Activated naive CD4-positive, alpha-beta T cell treated with anti-CD3 and anti-CD28 coated beads, Interleukin-2, amount 10 ng/mL, durations not matched to agents 7 days and 5 days (primary cell): ENCODE data around the gene MT1E.

Experiments
- CTCF ChIA-PET: fragments of 350-600 bp; sonication (Branson Sonifier 250); formaldehyde crosslinking; loops from one replicate; lab custom pipeline; 2021; ENCODE audit warnings: antibody characterized with exemption; lab: Charles Lee
- DNase-seq: peaks from one replicate; pipeline ENCODE4 v3.0.0-alpha.2; 2020
- H3K27ac Mint-ChIP-seq: one replicate; pipeline ENCODE4 v1.8.0; 2021; ENCODE audit warnings: mild to moderate bottlenecking, moderate library complexity, mixed read lengths
- H3K27me3 Mint-ChIP-seq: one replicate; pipeline ENCODE4 v1.8.0; 2021; ENCODE audit warnings: mild to moderate bottlenecking, mixed read lengths
- H3K36me3 Mint-ChIP-seq: one replicate; pipeline ENCODE4 v1.8.0; 2021; ENCODE audit warnings: mixed read lengths
- H3K4me1 Mint-ChIP-seq: one replicate; pipeline ENCODE4 v1.8.0; 2021; ENCODE audit warnings: mixed read lengths
- H3K4me3 Mint-ChIP-seq: one replicate; pipeline ENCODE4 v1.8.0; 2021; ENCODE audit warnings: mild to moderate bottlenecking, moderate library complexity, mixed read lengths
- H3K9me3 Mint-ChIP-seq: one replicate; pipeline ENCODE4 v1.8.0; 2021; ENCODE audit warnings: mixed read lengths

MT1E gene

DNA sequence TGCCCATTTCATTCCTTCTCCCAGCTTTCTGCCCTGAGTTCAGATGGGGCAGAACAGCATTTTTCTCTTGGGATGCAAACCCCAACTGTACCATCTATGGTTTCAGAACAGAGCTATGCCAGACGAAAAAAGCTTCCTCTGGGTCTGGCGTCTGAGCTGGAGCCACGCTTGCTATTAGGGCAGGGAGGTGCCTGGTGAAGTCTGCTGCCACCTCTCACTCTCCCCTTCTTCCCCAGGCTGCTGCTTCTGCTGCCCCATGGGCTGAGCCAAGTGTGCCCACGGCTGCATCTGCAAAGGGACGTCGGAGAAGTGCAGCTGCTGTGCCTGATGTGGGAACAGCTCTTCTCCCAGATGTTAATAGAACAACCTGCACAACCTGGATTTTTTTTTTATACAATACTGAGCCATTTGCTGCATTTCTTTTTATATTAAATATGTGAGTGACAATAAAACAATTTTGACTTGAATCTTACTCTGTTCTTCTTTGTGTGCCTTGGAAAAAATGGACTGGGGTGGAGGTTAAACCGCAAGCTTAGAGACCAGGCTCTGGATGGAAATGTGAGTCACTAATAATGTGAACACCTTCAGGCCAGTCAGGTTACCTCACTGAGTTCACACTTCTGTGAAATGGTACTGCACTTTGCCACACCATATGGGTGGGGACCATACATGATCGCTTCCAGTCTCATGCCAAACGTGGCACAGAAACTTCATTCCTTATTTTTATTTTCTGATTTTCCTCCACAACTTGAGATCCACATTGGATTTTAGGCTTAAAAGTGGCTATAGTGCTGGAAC, 11.2 kb downstream of the MT1E start:
- Mint-ChIP-seq H3K27me3 (peaks cover 95% of the 10 kb centered on the region), H3K4me1 (peaks cover 38% of the 10 kb centered on the region), H3K36me3 (no peaks in the 10 kb centered on the region), H3K27ac (peak overlapping the region; percentile 7), H3K9me3 (no peaks in the 10 kb centered on the region), H3K4me3 (no peak overlapping the region)
- no peak for DNase-seq
- CTCF ChIA-PET: no interaction called here

DNA sequence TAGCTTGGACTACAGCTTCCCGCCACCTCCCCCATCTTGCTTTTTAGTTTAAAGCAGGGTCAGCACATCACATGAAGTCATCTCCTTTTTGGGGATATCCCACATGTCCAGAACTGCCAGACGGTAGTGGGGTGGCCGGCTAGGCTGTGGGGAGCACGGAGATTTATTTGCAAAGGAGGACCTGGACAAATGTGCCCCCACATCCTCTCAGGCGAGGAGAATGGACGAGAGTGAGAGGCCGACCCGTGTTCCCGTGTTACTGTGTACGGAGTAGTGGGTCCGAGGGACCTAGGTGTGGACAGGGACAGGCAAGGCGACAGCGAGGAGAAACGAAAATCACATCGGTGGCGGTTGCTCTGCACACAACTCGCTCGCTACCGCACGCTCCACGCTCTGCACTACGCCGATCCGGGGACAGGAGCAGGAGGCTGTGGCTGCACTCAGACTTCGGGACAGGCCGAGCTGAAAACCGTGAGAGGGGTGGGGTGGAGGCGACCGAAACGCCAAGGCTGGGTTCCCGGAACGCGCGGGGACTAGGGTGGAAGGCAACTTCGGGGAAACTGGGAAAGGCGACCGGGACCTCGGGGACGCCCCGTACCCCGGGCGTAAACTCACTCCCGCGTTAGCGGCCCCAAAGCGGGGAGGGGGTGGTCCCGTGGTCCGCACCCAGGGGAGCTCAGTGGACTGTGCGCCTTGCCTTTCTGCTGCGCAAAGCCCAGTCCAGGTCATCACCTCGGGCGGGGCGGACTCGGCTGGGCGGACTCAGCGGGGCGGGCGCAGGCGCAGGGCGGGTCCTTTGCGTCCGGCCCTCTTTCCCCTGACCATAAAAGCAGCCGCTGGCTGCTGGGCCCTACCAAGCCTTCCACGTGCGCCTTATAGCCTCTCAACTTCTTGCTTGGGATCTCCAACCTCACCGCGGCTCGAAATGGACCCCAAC, 12.5 kb downstream of the MT1E start, which contains the start of gene MT1A:
Gene MT1A (plus strand): TSS at position 853 of the 937 bp plus-strand sequence. CDS start 73 bp downstream, at position 926.
- Mint-ChIP-seq H3K27ac (no peak within 1 kb of the TSS), H3K36me3 (no peaks in the 10 kb centered on the region), H3K4me3 (peak within 1 kb of the TSS; percentile 24), H3K4me1 (peaks cover 40% of the 10 kb centered on the region), H3K27me3 (peaks cover 95% of the 10 kb centered on the region), H3K9me3 (no peaks in the 10 kb centered on the region)
- DNase-seq: peak; percentile 38
- CTCF ChIA-PET: interaction anchor here (1.6 kb wide), 1 partner anchor 37 kb away, joined by 4 read pairs; no protein-coding TSS in a partner anchor

DNA sequence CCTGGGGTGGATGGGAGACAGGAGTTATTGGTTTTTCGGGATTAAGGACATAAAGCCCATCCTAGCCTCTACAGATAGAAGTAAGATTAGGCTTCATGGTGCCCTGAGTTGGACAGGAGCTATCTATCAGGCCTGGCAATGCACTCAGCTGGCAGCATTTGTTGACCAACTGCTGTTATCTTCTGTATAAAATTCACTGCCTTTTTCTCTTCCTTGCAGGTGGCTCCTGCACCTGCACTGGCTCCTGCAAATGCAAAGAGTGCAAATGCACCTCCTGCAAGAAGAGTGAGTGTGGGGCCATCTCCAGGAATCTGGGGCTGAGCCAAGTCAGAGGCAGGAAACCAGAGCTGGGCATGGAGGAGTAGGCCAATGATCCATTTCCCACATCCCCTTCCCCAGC, 13.5 kb downstream of the MT1E start:
- Mint-ChIP-seq H3K27me3 (peaks cover 95% of the 10 kb centered on the region), H3K27ac (no peak overlapping the region), H3K36me3 (no peaks in the 10 kb centered on the region), H3K4me1 (peaks cover 49% of the 10 kb centered on the region), H3K9me3 (no peaks in the 10 kb centered on the region), H3K4me3 (no peak overlapping the region)
- no peak for DNase-seq
- CTCF ChIA-PET: interaction anchor here (1.0 to 1.6 kb wide), 2 partner anchors 38 to 64 kb away, joined by 3 to 4 read pairs; no protein-coding TSS in a partner anchor

DNA sequence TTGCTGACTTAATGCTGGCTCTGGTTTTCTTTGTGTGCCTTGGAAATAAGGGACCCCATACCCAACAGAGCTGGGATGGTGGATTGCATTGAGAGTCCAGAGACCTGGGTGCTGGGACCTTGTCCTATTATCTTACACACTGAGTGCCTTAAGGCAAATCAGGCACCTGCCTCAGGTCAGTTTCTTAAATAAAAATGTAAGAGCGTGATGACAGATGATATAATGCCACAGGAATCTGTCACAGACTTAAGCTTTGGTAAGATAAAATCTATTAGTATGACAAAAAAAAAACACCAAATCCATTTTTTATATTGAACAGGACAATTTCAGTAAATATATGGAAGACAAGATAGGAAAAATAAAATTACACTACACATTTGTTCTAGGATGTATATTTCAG, 14.5 kb downstream of the MT1E start:
- no peak overlapping the region for H3K27ac Mint-ChIP-seq
- no peak for DNase-seq
- H3K9me3 Mint-ChIP-seq: no peaks in the 10 kb centered on the region
- CTCF ChIA-PET: interaction anchor here (1.0 kb wide), 1 partner anchor 62 kb away, joined by 3 read pairs; no protein-coding TSS in a partner anchor
- H3K4me1 Mint-ChIP-seq: peaks cover 51% of the 10 kb centered on the region
- no peak overlapping the region for H3K4me3 Mint-ChIP-seq
- peaks cover 95% of the 10 kb centered on the region for H3K27me3 Mint-ChIP-seq
- H3K36me3 Mint-ChIP-seq: no peaks in the 10 kb centered on the region

DNA sequence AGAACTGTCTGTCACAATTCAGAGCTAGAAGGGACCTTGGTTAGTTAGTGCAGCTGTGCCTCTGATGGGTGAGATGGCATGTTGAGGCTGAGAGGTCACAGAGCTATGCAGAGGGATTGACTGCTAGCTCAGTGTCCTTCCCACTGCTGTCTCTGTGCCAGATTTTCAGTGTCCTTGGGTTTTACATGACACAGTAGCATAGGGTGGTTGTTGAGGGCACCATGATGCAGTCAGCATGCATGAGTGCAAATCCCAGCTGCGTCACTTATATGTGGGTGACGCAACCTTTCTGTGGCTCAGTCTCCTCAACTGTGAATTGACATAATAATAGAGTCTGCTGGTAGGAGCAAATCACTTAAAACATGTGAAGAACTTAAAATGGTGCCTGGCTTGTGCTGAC, 15.6 kb downstream of the MT1E start:
- Mint-ChIP-seq H3K4me3 (no peak overlapping the region), H3K4me1 (peaks cover 43% of the 10 kb centered on the region), H3K27me3 (peaks cover 94% of the 10 kb centered on the region), H3K27ac (no peak overlapping the region), H3K9me3 (no peaks in the 10 kb centered on the region), H3K36me3 (no peaks in the 10 kb centered on the region)
- no peak for DNase-seq
- CTCF ChIA-PET: interaction anchor here (1.1 to 3.7 kb wide), 4 partner anchors 10 to 64 kb away, joined by 4 to 15 read pairs (median 9); no protein-coding TSS in a partner anchor

DNA sequence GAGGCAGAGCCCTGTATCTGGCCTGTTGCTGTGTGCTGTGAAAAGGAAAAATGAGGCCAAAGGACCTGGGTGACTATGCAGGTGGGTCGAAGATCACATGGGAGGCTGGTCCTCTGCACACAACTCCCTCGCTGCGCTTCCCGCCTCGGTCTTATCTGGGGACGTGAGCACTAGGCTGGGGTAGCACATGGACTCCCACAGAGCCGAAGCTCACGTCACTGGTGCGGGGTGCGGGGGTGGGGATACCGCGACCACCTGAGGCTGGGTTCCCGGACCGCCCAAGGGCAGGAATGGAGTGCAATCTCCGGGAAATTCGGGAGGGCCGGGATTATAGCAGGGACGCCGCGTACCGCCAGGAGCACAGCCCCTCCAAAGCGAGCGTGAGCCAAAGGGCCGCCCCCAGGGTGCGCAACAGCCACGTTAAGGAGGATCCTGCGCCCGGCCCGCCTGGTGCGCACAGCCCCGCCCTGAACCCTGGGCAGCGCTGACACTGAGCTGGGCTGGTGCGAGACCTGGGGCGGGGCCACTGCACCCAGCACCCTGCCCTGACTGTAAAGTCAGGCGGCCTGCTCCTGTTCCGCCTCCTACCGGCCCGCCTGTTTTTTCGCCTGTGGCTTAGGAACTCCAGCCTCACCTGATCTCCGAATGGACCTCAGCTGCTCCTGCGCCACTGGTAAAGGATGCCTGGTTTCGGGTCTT, 17.6 kb downstream of the MT1E start:
- H3K27me3 Mint-ChIP-seq: peaks cover 91% of the 10 kb centered on the region
- no peaks in the 10 kb centered on the region for H3K36me3 Mint-ChIP-seq
- H3K9me3 Mint-ChIP-seq: no peaks in the 10 kb centered on the region
- CTCF ChIA-PET: interaction anchor here (0.7 to 3.7 kb wide), 20 partner anchors 9 to 143 kb away, joined by 3 to 15 read pairs (median 4); partner anchors contain the start of genes MT1E and MT2A
- peak overlapping the region; percentile 64 for H3K4me3 Mint-ChIP-seq
- peak; percentile 88 for DNase-seq
- peaks cover 28% of the 10 kb centered on the region for H3K4me1 Mint-ChIP-seq
- no peak overlapping the region for H3K27ac Mint-ChIP-seq

DNA sequence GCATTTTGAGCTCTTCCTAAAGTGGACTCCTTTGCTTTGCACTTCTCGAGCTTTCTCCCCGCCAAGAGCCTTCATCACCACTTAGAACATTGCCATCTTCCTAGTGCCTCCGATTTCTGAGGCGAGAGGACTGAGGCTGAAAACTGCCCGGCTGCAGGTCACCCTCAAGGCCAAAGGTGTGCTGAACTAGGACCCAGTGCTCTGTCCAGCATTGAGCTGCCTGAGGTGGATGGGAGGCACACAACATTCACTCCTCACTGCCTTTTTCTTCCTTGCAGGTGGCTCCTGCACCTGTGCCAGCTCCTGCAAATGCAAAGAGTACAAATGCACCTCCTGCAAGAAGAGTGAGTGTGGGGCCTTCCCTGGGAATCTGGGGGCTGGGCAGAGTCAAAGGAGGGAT, 18.3 kb downstream of the MT1E start:
- H3K36me3 Mint-ChIP-seq: no peaks in the 10 kb centered on the region
- H3K27me3 Mint-ChIP-seq: peaks cover 91% of the 10 kb centered on the region
- DNase-seq: no peak
- CTCF ChIA-PET: interaction anchor here (0.7 to 3.7 kb wide), 20 partner anchors 9 to 143 kb away, joined by 3 to 15 read pairs (median 4); partner anchors contain the start of genes MT1E and MT2A
- H3K27ac Mint-ChIP-seq: no peak overlapping the region
- no peaks in the 10 kb centered on the region for H3K9me3 Mint-ChIP-seq
- peak overlapping the region; percentile 64 for H3K4me3 Mint-ChIP-seq
- peaks cover 25% of the 10 kb centered on the region for H3K4me1 Mint-ChIP-seq

DNA sequence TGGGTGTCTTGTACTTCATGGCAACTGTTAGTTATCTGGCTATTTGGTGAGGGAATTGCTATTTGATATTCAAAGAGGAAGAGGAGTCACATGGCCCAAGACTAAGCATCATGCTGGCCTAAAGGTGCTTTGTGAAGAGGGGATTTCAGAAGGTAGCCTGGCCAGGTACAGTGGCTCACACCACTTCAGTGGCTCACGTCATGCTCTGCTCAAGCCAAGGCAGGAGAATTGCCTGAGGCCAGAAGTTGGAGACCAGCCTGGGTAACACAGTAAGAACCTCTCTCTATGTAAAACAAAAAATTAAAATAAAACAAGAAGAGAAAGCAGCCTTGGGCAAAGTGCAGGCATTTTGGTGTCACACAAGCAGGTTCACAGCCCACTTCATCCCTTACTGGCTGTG, 19.7 kb downstream of the MT1E start:
- H3K4me1 Mint-ChIP-seq: peaks cover 25% of the 10 kb centered on the region
- no peak overlapping the region for H3K27ac Mint-ChIP-seq
- H3K36me3 Mint-ChIP-seq: no peaks in the 10 kb centered on the region
- H3K27me3 Mint-ChIP-seq: peaks cover 87% of the 10 kb centered on the region
- no peak overlapping the region for H3K4me3 Mint-ChIP-seq
- no peaks in the 10 kb centered on the region for H3K9me3 Mint-ChIP-seq
- CTCF ChIA-PET: interaction anchor here (1.8 kb wide), 1 partner anchor 19 kb away, joined by 4 read pairs; the partner anchor contains the start of gene MT1E
- DNase-seq: no peak

DNA sequence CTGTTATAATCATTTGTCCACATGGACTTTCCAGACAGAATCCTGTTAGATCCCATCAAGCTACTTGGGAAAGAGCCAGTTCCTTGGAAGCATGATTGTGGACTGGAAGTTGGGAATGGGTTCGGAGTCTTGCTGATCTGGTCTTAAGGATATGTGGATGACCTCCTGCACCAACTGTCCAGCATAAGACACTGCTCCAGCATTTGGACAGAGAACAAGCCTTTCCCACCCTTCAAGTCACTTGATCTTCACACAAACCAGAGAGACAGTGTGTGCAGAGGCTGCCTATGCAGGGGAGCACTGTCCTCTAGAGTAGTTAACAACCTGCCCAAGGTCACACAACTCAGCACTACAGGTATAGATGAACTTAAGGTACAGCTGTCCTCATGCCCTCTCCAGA, 20.3 kb downstream of the MT1E start:
- Mint-ChIP-seq H3K27ac (no peak overlapping the region), H3K27me3 (peaks cover 87% of the 10 kb centered on the region), H3K9me3 (no peaks in the 10 kb centered on the region), H3K4me1 (peaks cover 25% of the 10 kb centered on the region), H3K4me3 (no peak overlapping the region), H3K36me3 (no peaks in the 10 kb centered on the region)
- DNase-seq: no peak
- CTCF ChIA-PET: no interaction called here

DNA sequence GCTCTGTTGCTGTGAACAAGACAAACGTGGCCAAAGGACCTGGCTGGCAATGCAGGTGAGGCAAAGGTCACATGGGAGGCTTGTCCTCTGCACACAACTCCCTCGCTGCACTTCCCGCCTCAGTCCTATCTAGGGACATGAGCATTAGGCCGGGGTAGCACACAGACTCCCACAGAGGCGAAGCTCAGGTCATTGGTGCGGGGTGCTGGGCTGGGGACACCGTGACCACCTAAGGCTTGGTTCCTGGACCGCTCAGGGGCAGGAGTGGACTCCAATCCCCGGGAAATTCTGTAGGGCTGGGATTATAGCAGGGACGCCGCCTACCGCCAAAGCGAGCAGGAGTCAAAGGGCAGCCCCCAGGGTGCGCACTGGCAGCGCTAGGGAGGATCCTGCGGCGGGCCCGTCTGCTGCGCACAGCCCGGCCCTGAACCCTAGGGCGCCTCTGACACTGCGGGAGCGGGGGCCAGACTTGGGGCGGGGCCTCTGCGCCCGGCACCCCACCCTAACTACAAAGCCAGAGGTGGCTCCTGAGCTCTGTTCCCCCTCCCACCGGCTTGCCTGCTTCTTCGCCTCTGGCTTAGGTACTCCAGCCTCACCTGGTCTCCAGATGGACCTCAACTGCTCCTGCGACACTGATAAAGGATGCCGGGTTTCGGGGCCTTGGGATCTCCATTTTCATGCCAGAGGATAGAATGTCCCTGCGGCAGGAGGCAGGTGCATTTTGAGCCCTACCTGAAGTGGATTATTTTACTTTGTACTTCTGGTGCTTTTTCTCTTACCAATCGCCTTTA, 22.3 kb downstream of the MT1E start:
- Mint-ChIP-seq H3K4me3 (no peak overlapping the region), H3K4me1 (peaks cover 19% of the 10 kb centered on the region), H3K36me3 (no peaks in the 10 kb centered on the region), H3K27ac (no peak overlapping the region), H3K9me3 (no peaks in the 10 kb centered on the region), H3K27me3 (peaks cover 92% of the 10 kb centered on the region)
- CTCF ChIA-PET: no interaction called here
- DNase-seq: no peak

DNA sequence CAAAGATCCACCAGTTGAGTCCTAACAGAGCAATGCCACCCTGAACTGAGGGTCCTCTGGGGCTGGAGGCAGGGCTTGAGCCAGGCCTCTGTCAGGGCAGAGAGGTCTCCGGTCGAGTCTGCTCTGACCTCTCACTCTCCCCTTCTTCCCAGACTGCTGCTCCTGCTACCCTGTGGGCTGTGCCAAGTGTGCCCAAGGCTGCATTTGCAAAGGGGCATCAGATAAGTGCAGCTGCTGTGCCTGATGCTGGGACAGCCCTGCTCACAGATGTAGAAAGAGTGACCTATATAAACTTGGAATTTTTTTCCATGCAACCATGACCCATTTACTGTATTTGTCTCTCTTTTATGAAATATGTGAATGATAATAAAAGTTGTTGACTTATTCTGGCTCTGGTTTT, 23.7 kb downstream of the MT1E start:
- Mint-ChIP-seq H3K9me3 (no peaks in the 10 kb centered on the region), H3K4me1 (peaks cover 4% of the 10 kb centered on the region), H3K36me3 (no peaks in the 10 kb centered on the region), H3K27ac (no peak overlapping the region), H3K4me3 (no peak overlapping the region), H3K27me3 (peaks cover 91% of the 10 kb centered on the region)
- CTCF ChIA-PET: no interaction called here
- no peak for DNase-seq

DNA sequence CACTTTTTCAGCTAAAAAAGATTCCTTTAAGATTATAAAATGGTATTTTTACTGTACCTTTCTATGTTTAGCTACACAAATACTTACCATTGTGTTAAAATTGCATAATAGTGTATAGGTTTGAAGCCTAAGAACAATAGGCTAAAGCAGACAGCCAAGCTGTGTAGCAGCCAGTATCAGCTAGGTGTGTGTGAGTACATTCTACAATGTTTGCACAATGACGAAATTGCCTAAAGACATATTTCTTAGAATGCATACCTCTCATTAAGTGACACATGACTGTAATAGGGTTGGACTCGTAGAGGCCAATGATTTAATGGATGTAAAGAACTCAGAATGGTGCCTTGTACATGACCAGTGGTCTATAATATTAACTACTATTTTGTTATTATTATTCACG, 24.2 kb downstream of the MT1E start:
- Mint-ChIP-seq H3K4me3 (no peak overlapping the region), H3K27me3 (peaks cover 91% of the 10 kb centered on the region), H3K9me3 (no peaks in the 10 kb centered on the region), H3K27ac (no peak overlapping the region), H3K36me3 (no peaks in the 10 kb centered on the region), H3K4me1 (no peaks in the 10 kb centered on the region)
- DNase-seq: no peak
- CTCF ChIA-PET: no interaction called here

DNA sequence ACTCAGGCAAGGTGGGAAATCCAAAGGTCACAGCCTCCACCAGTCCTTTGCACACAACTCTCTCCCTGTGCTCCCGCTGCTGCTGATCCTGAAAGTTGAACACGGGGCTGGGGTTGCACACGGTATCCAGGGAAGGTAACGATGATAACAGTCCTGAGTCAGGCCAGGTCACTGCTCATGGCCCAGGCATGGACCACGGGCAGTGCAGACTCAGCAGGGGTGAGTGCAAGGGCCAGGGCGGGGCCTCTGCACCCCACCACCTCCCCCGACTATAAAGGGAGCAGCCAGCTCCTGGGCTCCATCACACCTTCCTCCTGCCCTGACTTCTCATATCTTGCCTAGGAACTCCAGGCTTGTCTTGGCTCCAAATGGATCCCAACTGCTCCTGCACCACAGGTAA, 26.0 kb downstream of the MT1E start, which contains the start of gene MT1B:
Gene MT1B (plus strand): TSS at position 301 of the 400 bp plus-strand sequence. CDS start 68 bp downstream, at position 369.
- Mint-ChIP-seq H3K27ac (no peak within 1 kb of the TSS), H3K36me3 (no peaks in the 10 kb centered on the region), H3K27me3 (peaks cover 85% of the 10 kb centered on the region), H3K9me3 (no peaks in the 10 kb centered on the region), H3K4me3 (no peak within 1 kb of the TSS), H3K4me1 (no peaks in the 10 kb centered on the region)
- CTCF ChIA-PET: interaction anchor here (1.4 kb wide), 1 partner anchor 8 kb away, joined by 4 read pairs; no protein-coding TSS in a partner anchor
- DNase-seq: no peak
